ENCODE data around the gene PGC.

PGC gene

GRCh38 chr6:41693281-41694240 lies 53.6 kb downstream of the PGC start:
- DNase-seq: no peak

- DNase-seq: no peak
These were observed 54.5 kb downstream of the PGC start for GRCh38 chr6:41692730-41693129.

GRCh38 chr6:41692080-41692675 lies 55.0 kb downstream of the PGC start:
- DNase-seq: no peak

- no peak for DNase-seq
These were observed 55.6 kb downstream of the PGC start for GRCh38 chr6:41691426-41692079.

- no peak for DNase-seq
These were observed 56.5 kb downstream of the PGC start for GRCh38 chr6:41690541-41691330.

GRCh38 chr6:41689171-41690008 lies 57.8 kb downstream of the PGC start:
- no peak for DNase-seq

- DNase-seq: no peak
These were observed 58.8 kb downstream of the PGC start for GRCh38 chr6:41688256-41688965.

GRCh38 chr6:41687501-41688175 lies 59.6 kb downstream of the PGC start:
- DNase-seq: no peak
